ENCODE results near the gene NRXN2.

DNA sequence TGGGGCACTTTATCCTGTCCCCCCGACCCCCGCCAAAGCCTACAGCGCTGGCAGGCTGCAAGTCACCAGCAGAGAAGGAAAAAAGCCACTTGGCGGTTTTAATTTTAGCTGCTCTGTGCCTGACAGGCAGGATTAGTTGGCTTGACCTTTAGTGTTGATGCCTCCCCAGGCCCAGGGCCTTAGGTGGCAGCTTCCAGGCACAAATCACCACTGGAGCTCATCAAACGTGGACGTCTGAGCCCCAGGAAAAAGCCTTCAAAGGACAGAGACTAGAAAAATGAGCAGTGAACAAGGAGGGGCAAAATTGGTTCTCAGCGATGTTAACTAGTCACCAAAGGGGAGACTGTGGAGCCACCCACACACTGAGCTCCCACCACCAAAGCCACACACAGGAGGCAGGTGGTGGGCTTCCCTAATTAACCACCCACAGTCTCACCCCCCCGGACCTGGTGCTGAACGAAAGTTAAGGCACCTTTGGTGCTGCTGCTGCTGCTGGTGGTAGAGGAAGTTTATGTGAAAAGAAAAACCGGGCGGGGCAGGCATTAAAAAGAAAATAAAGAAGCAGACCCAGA is 41.1 kb upstream of the NRXN2 start:
- no peak for TF ChIP-seq EP300 (IDR thresholded peaks at IDR 0.05)
- TF ChIP-seq, protein P1, sequence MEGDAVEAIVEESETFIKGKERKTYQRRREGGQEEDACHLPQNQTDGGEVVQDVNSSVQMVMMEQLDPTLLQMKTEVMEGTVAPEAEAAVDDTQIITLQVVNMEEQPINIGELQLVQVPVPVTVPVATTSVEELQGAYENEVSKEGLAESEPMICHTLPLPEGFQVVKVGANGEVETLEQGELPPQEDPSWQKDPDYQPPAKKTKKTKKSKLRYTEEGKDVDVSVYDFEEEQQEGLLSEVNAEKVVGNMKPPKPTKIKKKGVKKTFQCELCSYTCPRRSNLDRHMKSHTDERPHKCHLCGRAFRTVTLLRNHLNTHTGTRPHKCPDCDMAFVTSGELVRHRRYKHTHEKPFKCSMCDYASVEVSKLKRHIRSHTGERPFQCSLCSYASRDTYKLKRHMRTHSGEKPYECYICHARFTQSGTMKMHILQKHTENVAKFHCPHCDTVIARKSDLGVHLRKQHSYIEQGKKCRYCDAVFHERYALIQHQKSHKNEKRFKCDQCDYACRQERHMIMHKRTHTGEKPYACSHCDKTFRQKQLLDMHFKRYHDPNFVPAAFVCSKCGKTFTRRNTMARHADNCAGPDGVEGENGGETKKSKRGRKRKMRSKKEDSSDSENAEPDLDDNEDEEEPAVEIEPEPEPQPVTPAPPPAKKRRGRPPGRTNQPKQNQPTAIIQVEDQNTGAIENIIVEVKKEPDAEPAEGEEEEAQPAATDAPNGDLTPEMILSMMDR (IDR thresholded peaks at IDR 0.05): no peak
